GM18508 (cell line): ENCODE data around the gene HBQ1.
"Not testable (repeated sequence)": the region's sequence is repeated elsewhere in the genome, so short reads cannot be mapped to it uniquely, and the experiment has no call there.

ENCODE experiments used
- ATAC-seq: cut with Tn5 transposase; IDR thresholded peaks from one replicate; pipeline ENCODE4 v1.9.1; 2021; ENCODE audit warnings: moderate number of reproducible peaks; ENCODE audit not compliant: insufficient read depth, unreplicated experiment

Gene HBQ1

GRCh38 chr16:160242-160641, 20.0 kb upstream of the HBQ1 start:
- ATAC-seq, result not testable (repeated sequence)

- ATAC-seq, result no peak
These were observed 19.5 kb upstream of the HBQ1 start for GRCh38 chr16:160691-161190.

- no peak for ATAC-seq
These were observed 17.8 kb upstream of the HBQ1 start for GRCh38 chr16:162271-162991.

- ATAC-seq, result not testable (repeated sequence)
These were observed 17.1 kb upstream of the HBQ1 start for GRCh38 chr16:163139-163538.

- not testable (repeated sequence) for ATAC-seq
These were observed 16.6 kb upstream of the HBQ1 start for GRCh38 chr16:163696-164095.

GRCh38 chr16:164134-164823, 16.0 kb upstream of the HBQ1 start:
- not testable (repeated sequence) for ATAC-seq

GRCh38 chr16:164827-165538, 15.3 kb upstream of the HBQ1 start:
- no peak for ATAC-seq

GRCh38 chr16:165539-166374, 14.5 kb upstream of the HBQ1 start, which contains the start of gene HBM:
Gene HBM (plus strand): TSS chr16:165978. CDS start chr16:165998, 20 bp downstream.
- ATAC-seq, result no peak

- no peak for ATAC-seq
These were observed 13.7 kb upstream of the HBQ1 start for GRCh38 chr16:166375-167121.

- ATAC-seq, result no peak
These were observed 13.1 kb upstream of the HBQ1 start for GRCh38 chr16:167122-167690.

- ATAC-seq, result no peak
These were observed 11.8 kb upstream of the HBQ1 start for GRCh38 chr16:168424-168823.

GRCh38 chr16:169014-169413, 11.2 kb upstream of the HBQ1 start:
- ATAC-seq, result no peak

- not testable (repeated sequence) for ATAC-seq
These were observed 10.2 kb upstream of the HBQ1 start for GRCh38 chr16:170088-170507.

- ATAC-seq, result no peak
These were observed 9.5 kb upstream of the HBQ1 start for GRCh38 chr16:170788-171187.

- ATAC-seq, result not testable (repeated sequence)
These were observed 7.8 kb upstream of the HBQ1 start, which contains the start of gene HBA2 for GRCh38 chr16:172374-172941. Gene HBA2 (plus strand): TSS chr16:172876. CDS start chr16:172913, 37 bp downstream.

- ATAC-seq, result not testable (repeated sequence)
These were observed 6.9 kb upstream of the HBQ1 start for GRCh38 chr16:173211-173854.

- ATAC-seq, result not testable (repeated sequence)
These were observed 6.1 kb upstream of the HBQ1 start for GRCh38 chr16:173928-174769.
